NK-92 (cell line): ENCODE measurements around the gene TMEM97.
"Not testable (repeated sequence)": the region's sequence is repeated elsewhere in the genome, so short reads cannot be mapped to it uniquely, and the experiment has no call there.

ENCODE experiments used
- DNase-seq: peaks from one replicate; lab custom pipeline; 2025; ENCODE audit not compliant: unreplicated experiment; lab: John Stamatoyannopoulos, UW

TMEM97 gene

GRCh38 chr17:28318759-28319597, at the start of gene TMEM97:
Gene TMEM97, plus strand, starts transcription at chr17:28319200. Its CDS starts 40 bp downstream, at chr17:28319240.
- peak; percentile 74 for DNase-seq

- DNase-seq: no peak
Observed at GRCh38 chr17:28270055-28270454, 48.9 kb upstream of the TMEM97 start.

- no peak for DNase-seq
Observed at GRCh38 chr17:28270926-28271325, 48.1 kb upstream of the TMEM97 start.

GRCh38 chr17:28271431-28271830, 47.6 kb upstream of the TMEM97 start:
- DNase-seq: no peak

- DNase-seq: no peak
Observed at GRCh38 chr17:28272166-28272565, 46.8 kb upstream of the TMEM97 start.

- DNase-seq: not testable (repeated sequence)
Observed at GRCh38 chr17:28273341-28273740, 45.7 kb upstream of the TMEM97 start.

- DNase-seq: no peak
Observed at GRCh38 chr17:28274591-28275265, 44.3 kb upstream of the TMEM97 start.

- DNase-seq: no peak
Observed at GRCh38 chr17:28276011-28276410, 43.0 kb upstream of the TMEM97 start.

GRCh38 chr17:28279411-28279810, 39.6 kb upstream of the TMEM97 start:
- DNase-seq: no peak

GRCh38 chr17:28280826-28281225, 38.2 kb upstream of the TMEM97 start:
- no peak for DNase-seq

- no peak for DNase-seq
Observed at GRCh38 chr17:28282596-28282995, 36.4 kb upstream of the TMEM97 start.

- no peak for DNase-seq
Observed at GRCh38 chr17:28285965-28286364, 33.0 kb upstream of the TMEM97 start.

- no peak for DNase-seq
Observed at GRCh38 chr17:28290703-28291102, 28.3 kb upstream of the TMEM97 start.

GRCh38 chr17:28291780-28292330, 27.1 kb upstream of the TMEM97 start:
- DNase-seq: no peak

- DNase-seq: not testable (repeated sequence)
Observed at GRCh38 chr17:28292878-28293277, 26.1 kb upstream of the TMEM97 start.

GRCh38 chr17:28293994-28294393, 25.0 kb upstream of the TMEM97 start:
- no peak for DNase-seq

- no peak for DNase-seq
Observed at GRCh38 chr17:28295677-28296578, 23.1 kb upstream of the TMEM97 start.

- DNase-seq: no peak
Observed at GRCh38 chr17:28298449-28298848, 20.6 kb upstream of the TMEM97 start.

GRCh38 chr17:28306954-28307401, 12.0 kb upstream of the TMEM97 start:
- no peak for DNase-seq

- no peak for DNase-seq
Observed at GRCh38 chr17:28313841-28314240, 5.2 kb upstream of the TMEM97 start.
